ENCODE results near the gene FEZ2.
A peak's percentile ranks its signal among the peaks of the same experiment; 100 is the strongest.

DNA sequence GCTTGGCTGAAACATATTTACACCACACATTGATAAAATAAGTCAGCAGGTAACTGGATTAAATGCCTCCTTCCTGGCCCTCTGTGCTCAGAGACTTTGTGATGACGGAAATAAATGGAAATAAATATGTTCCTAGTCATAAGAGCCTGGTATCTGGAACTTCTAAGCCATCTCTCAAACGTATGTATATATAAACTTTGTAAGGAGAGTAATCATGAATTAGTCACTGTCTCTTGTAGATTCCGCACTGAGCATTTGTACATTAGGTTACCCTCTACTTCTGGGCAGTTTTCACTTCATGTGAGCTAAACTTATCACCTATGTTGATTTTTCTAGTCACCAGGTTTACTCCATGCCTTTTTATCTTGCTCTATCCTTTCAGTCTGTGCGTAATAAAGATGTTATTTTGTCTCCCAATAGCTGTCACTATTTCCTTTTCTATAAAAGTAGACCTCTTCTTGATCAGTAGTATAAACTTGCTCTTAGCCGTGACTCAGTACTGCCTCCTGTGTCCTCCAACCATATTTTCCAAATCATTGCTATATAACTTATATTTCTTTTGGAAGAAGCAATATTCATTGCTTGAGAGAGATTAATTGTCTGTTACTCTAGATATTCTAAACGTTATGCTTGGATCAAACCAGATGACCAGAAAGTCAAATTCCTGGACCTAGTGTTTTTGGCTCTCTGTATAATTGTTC lies 53.2 kb downstream of the FEZ2 start:
- TF ChIP-seq, protein P1, sequence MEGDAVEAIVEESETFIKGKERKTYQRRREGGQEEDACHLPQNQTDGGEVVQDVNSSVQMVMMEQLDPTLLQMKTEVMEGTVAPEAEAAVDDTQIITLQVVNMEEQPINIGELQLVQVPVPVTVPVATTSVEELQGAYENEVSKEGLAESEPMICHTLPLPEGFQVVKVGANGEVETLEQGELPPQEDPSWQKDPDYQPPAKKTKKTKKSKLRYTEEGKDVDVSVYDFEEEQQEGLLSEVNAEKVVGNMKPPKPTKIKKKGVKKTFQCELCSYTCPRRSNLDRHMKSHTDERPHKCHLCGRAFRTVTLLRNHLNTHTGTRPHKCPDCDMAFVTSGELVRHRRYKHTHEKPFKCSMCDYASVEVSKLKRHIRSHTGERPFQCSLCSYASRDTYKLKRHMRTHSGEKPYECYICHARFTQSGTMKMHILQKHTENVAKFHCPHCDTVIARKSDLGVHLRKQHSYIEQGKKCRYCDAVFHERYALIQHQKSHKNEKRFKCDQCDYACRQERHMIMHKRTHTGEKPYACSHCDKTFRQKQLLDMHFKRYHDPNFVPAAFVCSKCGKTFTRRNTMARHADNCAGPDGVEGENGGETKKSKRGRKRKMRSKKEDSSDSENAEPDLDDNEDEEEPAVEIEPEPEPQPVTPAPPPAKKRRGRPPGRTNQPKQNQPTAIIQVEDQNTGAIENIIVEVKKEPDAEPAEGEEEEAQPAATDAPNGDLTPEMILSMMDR (IDR thresholded peaks at IDR 0.05) = peak; percentile 34
- TF ChIP-seq EZH2 (IDR thresholded peaks at IDR 0.05) = no peak

Data from neural progenitor cell (in vitro differentiated cells).